ENCODE data around the gene ASAP3.

GRCh38 chr1:23477359-23478144 lies 6.4 kb downstream of the ASAP3 start:
- TF ChIP-seq EZH2 (IDR thresholded peaks at IDR 0.05) (no peak), POLR2AphosphoS5 (IDR thresholded peaks at IDR 0.05; ENCODE audit: borderline replicate concordance, low read depth, low read length) (no peak)

Measured in SK-N-MC (cell line).